IMR-90 (cell line): ENCODE data around the gene ABCF1. TPM values are rescaled to one million over a fixed set of nuclear protein-coding genes. Genes with fewer than 3 reads are reported as not detected.

ENCODE experiments used
- ATAC-seq: fragments of 200-7000 bp; cut with Tn5 transposase; 2 replicates; pipeline ENCODE4 v1.9.1; 2020; ENCODE audit warnings: low read depth, mild to moderate bottlenecking, moderate library complexity
- BruUV-seq: library from RNA; stranded (reverse); fragments of 400-500 nt; replicated peaks from 2 replicates; lab custom pipeline; 2021; lab: Mats Ljungman, UMichigan
- CTCF ChIA-PET: fragments of 300-600 bp; formaldehyde crosslinking; extraction: SDS; loops from one replicate; lab custom pipeline; 2021; ENCODE audit warnings: antibody characterized with exemption; lab: Yijun Ruan, JAX
- POLR2A ChIA-PET: fragments of 300-600 bp; sonication (Branson Sonifier 250); formaldehyde crosslinking; loops from one replicate; lab custom pipeline; 2022; ENCODE audit warnings: antibody characterized with exemption; ENCODE audit not compliant: unreplicated experiment; lab: Charles Lee
- DNase-seq: peaks from one replicate; pipeline ENCODE4 v3.0.0; 2013
- H2AFZ ChIP-seq: replicated peaks from 2 replicates; pipeline ENCODE3; 2013; ENCODE audit warnings: low read length, mild to moderate bottlenecking; ENCODE audit not compliant: poor library complexity
- H2AK5ac ChIP-seq: 2 replicates; pipeline ENCODE4 v1.6.1; 2013; ENCODE audit warnings: low read depth, low read length, inconsistent platforms
- H2AK9ac ChIP-seq: replicated peaks from 2 replicates; pipeline ENCODE3; 2013; ENCODE audit warnings: mild to moderate bottlenecking, low read depth, low read length, moderate library complexity; ENCODE audit not compliant: poor library complexity
- H2BK120ac ChIP-seq: 2 replicates; pipeline ENCODE4 v1.6.1; 2013; ENCODE audit warnings: low read depth, low read length, inconsistent platforms
- H2BK15ac ChIP-seq: 3 replicates; pipeline ENCODE4 v1.6.1; 2013; ENCODE audit warnings: low read depth, low read length, inconsistent platforms
- H2BK20ac ChIP-seq: 2 replicates; pipeline ENCODE4 v1.6.1; 2013; ENCODE audit warnings: low read depth, mild to moderate bottlenecking, inconsistent platforms, low read length, moderate library complexity
- H2BK5ac ChIP-seq: 2 replicates; pipeline ENCODE4 v1.6.1; 2013; ENCODE audit warnings: mild to moderate bottlenecking, low read depth, low read length, inconsistent platforms; ENCODE audit not compliant: poor library complexity, severe bottlenecking
- H3K14ac ChIP-seq: replicated peaks from 2 replicates; pipeline ENCODE4 v1.6.1; 2013; ENCODE audit warnings: low read depth, low read length, inconsistent platforms
- H3K18ac ChIP-seq: 2 replicates; pipeline ENCODE4 v1.6.1; 2013; ENCODE audit warnings: low read depth, low read length, control low read depth
- H3K23ac ChIP-seq: 2 replicates; pipeline ENCODE4 v1.6.1; 2013; ENCODE audit warnings: low read depth, low read length, inconsistent platforms
- H3K27ac ChIP-seq: 2 replicates; pipeline ENCODE4 v1.5.1; 2013; ENCODE audit warnings: mild to moderate bottlenecking, control low read depth, low read length; ENCODE audit not compliant: insufficient read depth
- H3K27me3 ChIP-seq: 2 replicates; pipeline ENCODE4 v1.6.1; 2013; ENCODE audit warnings: low read length; ENCODE audit not compliant: control insufficient read depth, insufficient read depth
- H3K36me3 ChIP-seq: 2 replicates; pipeline ENCODE4 v1.6.1; 2013; ENCODE audit warnings: low read length, mixed read lengths; ENCODE audit not compliant: control insufficient read depth, insufficient read depth
- H3K4ac ChIP-seq: 2 replicates; pipeline ENCODE4 v1.6.1; 2013; ENCODE audit warnings: low read depth, low read length, inconsistent platforms
- H3K4me1 ChIP-seq: 2 replicates; pipeline ENCODE4 v1.6.1; 2013; ENCODE audit warnings: low read length, mixed read lengths; ENCODE audit not compliant: control insufficient read depth, insufficient read depth
- H3K4me2 ChIP-seq: 2 replicates; pipeline ENCODE4 v1.6.1; 2013; ENCODE audit warnings: low read depth, mild to moderate bottlenecking, control low read depth, low read length, moderate library complexity
- H3K4me3 ChIP-seq: 2 replicates; pipeline ENCODE4 v1.5.1; 2013; ENCODE audit warnings: low read depth, mild to moderate bottlenecking, control low read depth, low read length, moderate library complexity; ENCODE audit not compliant: insufficient read depth
- H3K56ac ChIP-seq: 2 replicates; pipeline ENCODE4 v1.6.1; 2013; ENCODE audit warnings: low read length, inconsistent platforms; ENCODE audit not compliant: insufficient read depth; ENCODE audit errors: extremely low read depth
- H3K79me1 ChIP-seq, 2 experiments: 2 replicates each; pipeline ENCODE4 v1.6.1; 2013; ENCODE audit warnings: low read length in 2 of 2, inconsistent platforms in 1 of 2, low read depth in 1 of 2
- H3K9ac ChIP-seq: 2 replicates; pipeline ENCODE4 v1.6.1; 2013; ENCODE audit warnings: low read depth, low read length, control low read depth
- H3K9me1 ChIP-seq: 2 replicates; pipeline ENCODE4 v1.6.1; 2013; ENCODE audit warnings: low read length, inconsistent platforms; ENCODE audit not compliant: insufficient read depth
- H3K9me3 ChIP-seq: 2 replicates; pipeline ENCODE4 v1.6.1; 2013; ENCODE audit warnings: low read length; ENCODE audit not compliant: control insufficient read depth, insufficient read depth
- H4K20me1 ChIP-seq: 2 replicates; pipeline ENCODE4 v1.6.1; 2013; ENCODE audit warnings: low read length, inconsistent platforms; ENCODE audit not compliant: insufficient read depth
- H4K5ac ChIP-seq: 2 replicates; pipeline ENCODE4 v1.6.1; 2013; ENCODE audit warnings: mild to moderate bottlenecking, low read depth, low read length, control low read depth
- H4K8ac ChIP-seq, 2 experiments: 2 replicates each; pipeline ENCODE4 v1.6.1; 2013; ENCODE audit warnings: low read depth in 2 of 2, low read length in 2 of 2, control low read depth in 1 of 2, inconsistent platforms in 1 of 2
- H4K91ac ChIP-seq: 2 replicates; pipeline ENCODE4 v1.6.1; 2013; ENCODE audit warnings: low read depth, low read length, inconsistent platforms; ENCODE audit not compliant: insufficient read depth
- BHLHE40 ChIP-seq: fragments of 150-350 bp; IDR thresholded peaks from 2 replicates; pipeline ENCODE4 v1.6.1; 2016; ENCODE audit warnings: mild to moderate bottlenecking, low read depth, low read length
- CEBPB ChIP-seq: IDR thresholded peaks from 2 replicates; pipeline ENCODE4 v1.6.1; 2012; ENCODE audit warnings: low read depth, low read length, improper control_type of control experiment
- CHD1 ChIP-seq: IDR thresholded peaks from 2 replicates; pipeline ENCODE4 v1.6.1; 2012; ENCODE audit warnings: low read depth, low read length, improper control_type of control experiment
- CTCF ChIP-seq: conservative IDR thresholded peaks from 2 replicates; pipeline ENCODE4 v1.5.1; 2012; ENCODE audit warnings: mild to moderate bottlenecking, low read depth, low read length, improper control_type of control experiment
- MAFK ChIP-seq: IDR thresholded peaks from 2 replicates; pipeline ENCODE4 v1.6.1; 2012; ENCODE audit warnings: low read depth, low read length, improper control_type of control experiment
- MAZ ChIP-seq: IDR thresholded peaks from 2 replicates; pipeline ENCODE4 v1.6.1; 2012; ENCODE audit warnings: low read depth, mild to moderate bottlenecking, low read length, improper control_type of control experiment, moderate library complexity, borderline replicate concordance
- MXI1 ChIP-seq: IDR thresholded peaks from 2 replicates; pipeline ENCODE4 v1.6.1; 2012; ENCODE audit warnings: low read depth, mild to moderate bottlenecking, low read length, moderate library complexity, borderline replicate concordance
- NFE2L2 ChIP-seq: fragments of 150-350 bp; IDR thresholded peaks from 2 replicates; pipeline ENCODE4 v1.6.1; 2016; ENCODE audit warnings: low read depth, mild to moderate bottlenecking, low read length
- POLR2A ChIP-seq: IDR thresholded peaks from 2 replicates; pipeline ENCODE4 v1.6.1; 2012; ENCODE audit warnings: mild to moderate bottlenecking, low read depth, low read length
- RCOR1 ChIP-seq: IDR thresholded peaks from 2 replicates; pipeline ENCODE4 v1.6.1; 2012; ENCODE audit warnings: mild to moderate bottlenecking, low read length, improper control_type of control experiment; ENCODE audit not compliant: insufficient replicate concordance
- RFX5 ChIP-seq: IDR thresholded peaks from 2 replicates; pipeline ENCODE4 v1.8.0; 2012; ENCODE audit warnings: low read depth, mild to moderate bottlenecking, low read length, moderate library complexity
- SMC3 ChIP-seq: fragments of 150-350 bp; IDR thresholded peaks from 2 replicates; pipeline ENCODE4 v1.6.1; 2016; ENCODE audit warnings: low read depth, mild to moderate bottlenecking, antibody characterized with exemption, low read length, moderate library complexity
- USF2 ChIP-seq: fragments of 150-350 bp; IDR thresholded peaks from 2 replicates; pipeline ENCODE4 v1.6.1; 2017; ENCODE audit warnings: mild to moderate bottlenecking, antibody characterized with exemption, low read length, low read depth
- WGBS, 2 experiments: methylation state at CpG; one replicate each; pipeline versions ENCODE4 v1.1.5 to v1.1.7; 2013; ENCODE audit warnings: missing lambda C conversion rate in 2 of 2; ENCODE audit not compliant: insufficient read length in 1 of 2; ENCODE audit errors: extremely low coverage in 2 of 2; 5-methylcytosine and 5-hydroxymethylcytosine counted together
- dilution Hi-C: fragments of 300-500 bp; cut with HindIII; formaldehyde crosslinking; loops from one replicate; pipeline ENCODE4 v1.14.3; 2018; ENCODE audit warnings: low sequenced_read_pairs; ENCODE audit not compliant: unreplicated experiment
- in situ Hi-C: fragments of 300-500 bp; cut with MboI; formaldehyde crosslinking; loops from 3 replicates; pipeline ENCODE4 v1.14.3; 2019; ENCODE audit warnings: low sequenced_read_pairs, inconsistent platforms, mixed read lengths
- intact Hi-C: fragments of 100-400 bp; cut with micrococcal nuclease; formaldehyde crosslinking; loops from 2 replicates; pipeline ENCODE4 v1.10.0; 2022
- polyA plus RNA-seq, 3 experiments: library from polyadenylated mRNA; depleted of rRNA; stranded (reverse); fragments of >200 nt; gene quantifications; 2 replicates each; pipeline ENCODE4 v1.2.3, GENCODE V29; 2012; ENCODE audit warnings: low replicate concordance in 1 of 3
- total RNA-seq: library from RNA; depleted of rRNA; stranded (reverse); fragments of >200 nt; gene quantifications from 2 replicates; pipeline ENCODE4 v1.2.3, GENCODE V29; 2012

Gene ABCF1
- total and polyA plus RNA-seq, 2 of the 4 experiments (the other 2 are of a cell fraction): 39.1 to 48.6 TPM

DNA sequence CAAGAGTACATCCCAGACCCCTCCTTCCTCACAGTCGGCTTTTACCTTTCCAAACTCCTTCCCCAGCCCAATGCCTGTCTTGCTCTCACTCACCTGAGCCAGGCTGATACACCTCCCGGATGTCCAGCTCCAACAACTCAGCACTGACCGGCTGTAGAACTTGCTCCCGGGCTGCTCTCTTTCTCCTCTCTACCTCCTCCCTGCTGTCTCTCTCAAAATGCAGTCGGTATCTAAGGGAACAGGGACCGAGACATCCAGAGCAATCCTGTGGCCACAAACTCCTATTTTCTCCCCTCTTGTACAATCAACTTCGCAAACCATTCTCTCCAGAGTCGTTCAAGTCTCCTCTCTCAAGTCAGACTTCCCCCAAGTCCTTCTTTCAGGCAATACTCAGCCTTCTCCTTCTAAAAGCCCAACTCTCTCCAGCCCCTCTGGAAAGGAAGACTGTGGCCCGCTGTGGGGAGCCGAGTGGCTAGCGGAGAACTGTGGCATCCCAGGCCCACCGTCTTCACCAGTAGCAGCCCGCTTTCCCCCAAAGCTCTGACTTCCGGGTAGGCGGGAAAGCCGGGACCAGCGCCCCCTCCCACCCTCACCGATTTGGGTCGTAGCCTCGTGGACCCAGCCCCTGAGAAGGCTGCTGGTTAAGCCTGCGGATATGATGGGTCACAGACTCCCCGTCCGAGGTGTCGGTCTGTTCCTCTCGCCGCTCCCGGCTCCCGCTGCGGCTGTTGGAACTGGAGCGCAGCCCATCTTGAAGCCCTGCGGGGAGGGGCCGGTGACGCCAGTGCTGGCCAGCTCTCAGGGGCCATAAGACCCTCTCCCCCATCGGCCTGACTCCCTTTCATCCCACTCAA lies 16.1 kb upstream of the ABCF1 start:
- Histone ChIP-seq H4K5ac (peak overlapping the region; percentile 74), H3K4me2 (peak overlapping the region; percentile 85), H2AFZ (peak overlapping the region; percentile 97), H3K9me3 (no peaks in the 10 kb centered on the region), H2AK9ac (peak overlapping the region; percentile 98), H3K23ac (peak overlapping the region; percentile 88), H2AK5ac (peak overlapping the region; percentile 74; the same call in 1 of the 2 replicates), H3K14ac (peak overlapping the region; percentile 84), H3K9me1 (peaks cover 6% of the 10 kb centered on the region; the same call in 1 of the 2 replicates), H2BK5ac (peak overlapping the region; percentile 88), H3K56ac (peak overlapping the region; percentile 75), H2BK15ac (peak overlapping the region; percentile 64; the same call in 1 of the 3 replicates), H3K4ac (peak overlapping the region; percentile 90), H3K36me3 (peaks cover 32% of the 10 kb centered on the region), H4K20me1 (no peaks in the 10 kb centered on the region), H3K4me1 (peaks cover 2% of the 10 kb centered on the region), H2BK20ac (no peak overlapping the region), H3K4me3 (peak overlapping the region; percentile 94), H4K8ac (peak overlapping the region; percentile 71 to 87), H3K27ac (peak overlapping the region; percentile 96), H3K27me3 (no peaks in the 10 kb centered on the region), H3K18ac (peak overlapping the region; percentile 46; the same call in 1 of the 2 replicates), H4K91ac (peak overlapping the region; percentile 83), H3K9ac (peak overlapping the region; percentile 84), H3K79me1 (peaks cover 10 to 70% of the 10 kb centered on the region in 2 experiments), H2BK120ac (peak overlapping the region; percentile 45; the same call in 1 of the 2 replicates)
- dilution Hi-C loops: no loop called here
- no TSS peak for BruUV-seq
- DNase-seq (peak; percentile 23), ATAC-seq (peak; percentile 18)
- ChIA-PET POLR2A (no interaction called here), CTCF (interaction anchor here (1.1 to 1.7 kb wide), 4 partner anchors 10 to 73 kb away, joined by 3 to 8 read pairs (median 4); no protein-coding TSS in a partner anchor)
- intact Hi-C loops: no loop called here
- in situ Hi-C loops: no loop called here
- 29% methylated on average over 4 of the region's 34 CpGs; no CpG with 5 or more reads in 1 of the 2 experiments for WGBS, 2 experiments
- TF ChIP-seq CEBPB (no peak), RFX5 (no peak), POLR2A (no peak; the same call in 1 of the 2 replicates), MXI1 (no peak), MAZ (no peak), CTCF (no peak), CHD1 (no peak), SMC3 (no peak), USF2 (no peak), MAFK (no peak), NFE2L2 (no peak), RCOR1 (no peak), BHLHE40 (no peak)
